ENCODE data around the gene GNG7. TPM values are rescaled to one million over a fixed set of nuclear protein-coding genes. Genes with fewer than 3 reads are reported as not detected.
A peak's percentile ranks its signal among the peaks of the same experiment; 100 is the strongest.
"Not testable (repeated sequence)": the region's sequence is repeated elsewhere in the genome, so short reads cannot be mapped to it uniquely, and the experiment has no call there.

Gene GNG7
- total RNA-seq, 1 donor from 2014 or later, result 5.5 TPM

GRCh38 chr19:2652504-2653099, 49.9 kb downstream of the GNG7 start:
- ATAC-seq (no peak), DNase-seq (no peak)
- Histone ChIP-seq H3K27me3 (no peaks in the 10 kb centered on the region), H3K9me3 (no peaks in the 10 kb centered on the region), H3K27ac (no peak overlapping the region), H3K4me1 (no peaks in the 10 kb centered on the region), H3K36me3 (no peaks in the 10 kb centered on the region), H3K4me3 (no peak overlapping the region)
- no peak for TF ChIP-seq CTCF (IDR thresholded peaks at IDR 0.05)
- intact Hi-C loops (cut with DNase I), result loop anchor here (10.0 kb wide), 1 partner anchor 72 kb away; the partner anchor contains the start of gene DIRAS1

GRCh38 chr19:2651002-2651733, 51.3 kb downstream of the GNG7 start:
- ATAC-seq, H3K27me3 ChIP-seq, H3K4me1 ChIP-seq, H3K4me3 ChIP-seq, H3K9me3 ChIP-seq, H3K27ac ChIP-seq, H3K36me3 ChIP-seq, DNase-seq: not testable (repeated sequence)
- intact Hi-C loops (cut with DNase I), result loop anchor here (10.0 kb wide), 1 partner anchor 74 kb away; the partner anchor contains the start of gene DIRAS1

GRCh38 chr19:2650515-2650914, 52.0 kb downstream of the GNG7 start:
- DNase-seq, result no peak
- no peaks in the 10 kb centered on the region for H3K27me3 ChIP-seq
- intact Hi-C loops (cut with DNase I), result loop anchor here (10.0 kb wide), 1 partner anchor 74 kb away; the partner anchor contains the start of gene DIRAS1
- no peaks in the 10 kb centered on the region for H3K4me1 ChIP-seq
- no peak overlapping the region for H3K4me3 ChIP-seq
- ATAC-seq, result peak; percentile 41
- no peak for TF ChIP-seq CTCF (IDR thresholded peaks at IDR 0.05)
- no peaks in the 10 kb centered on the region for H3K36me3 ChIP-seq
- H3K9me3 ChIP-seq, result no peaks in the 10 kb centered on the region
- no peak overlapping the region for H3K27ac ChIP-seq

- ATAC-seq, result peak; percentile 98
- H3K27ac ChIP-seq, result no peak overlapping the region
- DNase-seq, result peak; percentile 87
- no peaks in the 10 kb centered on the region for H3K9me3 ChIP-seq
- TF ChIP-seq CTCF (IDR thresholded peaks at IDR 0.05), result peak; percentile 81
- H3K36me3 ChIP-seq, result no peaks in the 10 kb centered on the region
- no peaks in the 10 kb centered on the region for H3K27me3 ChIP-seq
- H3K4me3 ChIP-seq, result no peak overlapping the region
- H3K4me1 ChIP-seq, result no peaks in the 10 kb centered on the region
- intact Hi-C loops (cut with DNase I), result loop anchor here (5.0 to 10.0 kb wide), 2 partner anchors 94 to 116 kb away; partner anchors contain the start of gene SLC39A3
Measured at GRCh38 chr19:2648528-2648937, 54.0 kb downstream of the GNG7 start.

- Histone ChIP-seq H3K4me1 (no peaks in the 10 kb centered on the region), H3K36me3 (no peaks in the 10 kb centered on the region), H3K9me3 (no peaks in the 10 kb centered on the region), H3K4me3 (no peak overlapping the region), H3K27ac (no peak overlapping the region), H3K27me3 (no peaks in the 10 kb centered on the region)
- intact Hi-C loops (cut with DNase I), result loop anchor here (5.0 to 10.0 kb wide), 2 partner anchors 94 to 117 kb away; partner anchors contain the start of gene SLC39A3
- DNase-seq (no peak), ATAC-seq (no peak)
- TF ChIP-seq CTCF (IDR thresholded peaks at IDR 0.05), result no peak
Measured at GRCh38 chr19:2648099-2648498, 54.4 kb downstream of the GNG7 start.

Measured in upper lobe of right lung (tissue), 1 donor.